HG03135 (cell line): Measurements from ENCODE around the gene ACBD6.
"Not testable (repeated sequence)": the region's sequence is repeated elsewhere in the genome, so short reads cannot be mapped to it uniquely, and the experiment has no call there.

ENCODE experiments used
- ATAC-seq: cut with Tn5 transposase; IDR thresholded peaks from one replicate; pipeline ENCODE4 v1.9.1; 2021; ENCODE audit warnings: mild to moderate bottlenecking, moderate library complexity; ENCODE audit not compliant: unreplicated experiment

The ACBD6 gene

DNA sequence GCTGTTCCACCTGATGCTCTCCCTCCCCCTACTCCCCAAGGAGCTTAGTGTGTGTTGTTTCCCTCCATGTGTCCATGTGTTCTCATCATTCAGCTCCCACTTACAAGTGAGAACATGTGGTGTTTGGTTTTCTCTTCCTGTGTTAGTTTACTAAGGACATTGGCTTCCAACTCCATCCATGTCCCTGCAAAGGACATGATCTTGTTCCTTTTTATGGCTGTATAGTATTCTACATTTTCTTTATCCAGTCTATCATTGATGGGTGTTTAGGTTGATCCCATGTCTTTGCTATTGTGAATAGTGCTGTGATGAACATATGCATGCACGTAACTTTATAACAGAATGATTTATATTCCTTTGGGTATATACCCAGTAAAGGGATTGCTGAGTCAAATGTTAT is 81.2 kb downstream of the ACBD6 start:
- not testable (repeated sequence) for ATAC-seq

DNA sequence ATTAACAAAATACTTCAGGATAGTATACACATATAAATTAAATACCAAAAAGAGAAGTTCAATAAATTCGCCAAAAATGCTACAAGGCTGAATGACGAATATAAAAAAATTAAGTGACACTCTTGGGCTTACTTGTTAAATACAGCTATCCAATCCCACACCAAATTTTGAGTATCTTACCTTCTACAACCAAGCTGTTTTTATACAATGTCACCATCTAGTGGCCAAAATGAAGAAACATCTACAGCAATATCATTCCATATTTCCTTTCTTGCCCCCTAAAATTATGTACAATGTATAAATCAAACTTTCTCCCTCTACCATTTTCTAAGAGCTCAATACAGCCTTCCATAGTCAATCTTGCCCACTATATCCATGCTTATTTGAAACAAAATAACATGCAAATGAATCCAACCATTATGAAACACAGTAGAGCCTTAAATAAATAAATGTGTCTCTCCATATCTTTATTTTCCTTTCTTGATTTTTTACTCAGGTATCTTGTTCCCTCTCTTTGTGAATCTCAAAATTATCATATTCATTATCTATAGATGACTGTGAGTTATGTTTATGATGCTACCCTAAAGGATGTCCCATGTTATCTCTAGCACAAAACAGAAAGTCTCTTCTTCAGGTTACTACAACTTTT is 86.3 kb downstream of the ACBD6 start:
- ATAC-seq = no peak

- no peak for ATAC-seq
These were observed 87.0 kb downstream of the ACBD6 start for GRCh38 chr1:180415236-180415848.

GRCh38 chr1:180412583-180412982 is 89.8 kb downstream of the ACBD6 start:
- ATAC-seq = no peak

DNA sequence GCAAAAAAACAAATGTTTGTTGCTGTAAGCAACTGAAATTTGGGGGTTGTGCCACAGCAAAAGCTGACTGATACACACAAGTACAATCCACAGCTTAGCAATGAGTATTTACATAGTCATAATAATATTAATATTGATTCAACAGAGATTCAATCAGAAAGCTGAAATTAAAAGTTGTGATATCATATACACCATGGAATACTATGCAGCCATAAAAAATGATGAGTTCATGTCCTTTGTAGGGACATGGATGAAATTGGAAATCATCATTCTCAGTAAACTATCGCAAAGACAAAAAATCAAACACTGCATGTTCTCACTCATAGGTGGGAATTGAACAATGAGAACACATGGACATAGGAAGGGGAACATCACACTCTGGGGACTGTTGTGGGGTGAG is 94.2 kb downstream of the ACBD6 start:
- ATAC-seq = not testable (repeated sequence)

DNA sequence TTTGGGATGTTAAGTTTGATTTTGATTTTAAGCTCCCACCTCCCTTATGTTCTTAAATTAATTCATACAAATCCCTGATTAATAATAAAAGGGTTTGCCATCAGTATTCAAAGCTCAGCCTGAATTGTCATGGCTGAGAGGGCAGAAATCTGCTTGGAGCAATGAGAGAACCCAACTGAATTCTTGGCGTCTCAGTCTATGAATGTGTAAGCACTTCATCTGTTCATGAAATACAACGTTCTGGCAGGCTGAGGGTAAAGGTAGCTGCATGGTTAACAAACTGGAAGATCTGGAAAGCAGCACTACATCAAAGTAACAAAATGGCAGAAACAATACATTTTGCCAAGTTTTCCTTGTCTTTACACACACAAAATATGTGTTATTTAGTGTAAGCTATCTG is 95.3 kb downstream of the ACBD6 start:
- ATAC-seq = no peak

GRCh38 chr1:180402551-180402950 is 99.8 kb downstream of the ACBD6 start:
- no peak for ATAC-seq

DNA sequence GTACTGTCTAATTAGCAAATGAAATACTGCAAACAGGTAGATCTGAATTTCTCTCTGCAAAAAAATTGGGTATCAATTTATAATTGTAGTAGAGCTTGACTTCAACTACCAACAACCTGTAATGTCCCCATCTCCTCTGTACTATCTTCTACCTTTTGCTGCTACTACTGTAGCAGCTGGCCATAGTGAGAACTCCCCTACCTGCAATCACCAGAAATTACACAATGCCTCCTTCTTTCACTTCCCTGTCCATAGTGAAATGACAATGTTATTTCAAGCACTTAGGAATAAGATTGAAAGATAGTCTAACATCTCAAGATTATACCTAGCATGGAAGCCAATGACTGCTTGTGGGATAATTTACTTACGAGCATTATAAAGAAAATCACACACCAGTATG is 100.4 kb downstream of the ACBD6 start:
- no peak for ATAC-seq

- no peak for ATAC-seq
These were observed 105.2 kb downstream of the ACBD6 start for GRCh38 chr1:180397175-180397574.

DNA sequence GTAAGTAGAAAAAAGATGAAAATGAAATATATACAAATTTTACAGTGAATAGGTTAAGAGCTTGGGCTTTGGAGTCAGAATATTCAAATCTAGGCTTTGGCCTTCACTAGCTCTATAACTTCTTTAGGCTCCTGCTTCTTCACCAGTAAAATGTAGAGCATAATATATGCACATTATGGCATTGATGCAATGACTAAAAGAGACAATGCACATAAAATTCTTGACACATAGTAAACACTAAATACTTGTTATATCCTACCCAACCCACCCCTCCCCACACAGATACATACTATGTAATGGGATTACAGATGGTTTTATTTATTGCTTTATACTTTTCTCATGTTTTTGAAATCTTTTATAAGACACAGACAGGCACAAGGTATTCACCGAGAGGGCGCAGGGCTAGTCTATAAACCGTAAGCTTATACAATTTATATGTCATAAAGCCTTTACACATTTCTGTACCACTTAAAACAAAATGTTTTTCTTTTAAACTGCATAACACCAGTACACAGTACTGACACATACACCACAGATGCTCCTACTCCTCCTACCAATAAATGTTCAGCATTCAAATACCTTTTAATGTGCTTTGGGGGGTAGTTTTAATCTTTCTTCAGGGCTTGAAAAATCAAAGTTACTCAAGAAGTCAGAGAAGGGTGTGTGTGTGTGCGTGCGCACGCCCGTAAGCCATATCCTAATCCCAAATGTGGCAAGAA is 109.8 kb downstream of the ACBD6 start:
- ATAC-seq = no peak

DNA sequence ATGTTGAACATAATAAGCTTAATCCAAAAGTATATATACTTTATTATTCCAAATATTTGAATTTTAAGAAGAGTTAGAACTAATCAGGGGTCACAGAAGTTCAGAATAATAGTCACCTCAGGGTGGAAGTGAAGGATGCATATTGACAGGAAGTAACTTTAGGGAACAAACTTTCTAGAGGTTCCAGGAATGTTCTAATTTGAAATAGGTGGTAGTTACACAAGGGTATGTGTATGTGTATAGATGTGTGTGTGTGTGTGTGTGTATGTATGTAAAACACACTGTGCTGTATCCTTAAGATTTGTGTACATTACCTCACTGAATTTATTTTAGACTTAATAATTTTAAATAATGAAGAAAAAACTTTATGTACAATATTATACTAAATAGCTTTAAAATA is 110.4 kb downstream of the ACBD6 start:
- no peak for ATAC-seq

DNA sequence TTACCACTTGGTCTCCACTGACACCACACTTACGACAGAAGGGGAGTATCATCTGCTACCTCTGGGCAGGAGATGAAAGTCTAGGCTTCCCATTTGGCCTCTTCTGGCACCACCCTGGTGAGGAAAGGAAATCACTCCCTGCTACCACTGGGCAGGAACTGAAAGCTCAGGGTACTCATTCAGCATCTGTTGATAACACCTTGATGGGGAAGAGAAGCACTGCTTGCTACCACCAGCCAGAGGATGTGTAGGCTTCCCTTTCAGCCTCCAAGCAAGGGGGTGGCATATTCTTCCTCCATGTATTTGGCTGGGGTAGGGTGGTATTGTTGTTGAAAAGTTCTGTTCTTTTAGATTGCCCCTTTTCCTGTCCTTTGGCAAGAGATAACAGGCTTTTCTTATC is 115.0 kb downstream of the ACBD6 start:
- ATAC-seq = no peak

DNA sequence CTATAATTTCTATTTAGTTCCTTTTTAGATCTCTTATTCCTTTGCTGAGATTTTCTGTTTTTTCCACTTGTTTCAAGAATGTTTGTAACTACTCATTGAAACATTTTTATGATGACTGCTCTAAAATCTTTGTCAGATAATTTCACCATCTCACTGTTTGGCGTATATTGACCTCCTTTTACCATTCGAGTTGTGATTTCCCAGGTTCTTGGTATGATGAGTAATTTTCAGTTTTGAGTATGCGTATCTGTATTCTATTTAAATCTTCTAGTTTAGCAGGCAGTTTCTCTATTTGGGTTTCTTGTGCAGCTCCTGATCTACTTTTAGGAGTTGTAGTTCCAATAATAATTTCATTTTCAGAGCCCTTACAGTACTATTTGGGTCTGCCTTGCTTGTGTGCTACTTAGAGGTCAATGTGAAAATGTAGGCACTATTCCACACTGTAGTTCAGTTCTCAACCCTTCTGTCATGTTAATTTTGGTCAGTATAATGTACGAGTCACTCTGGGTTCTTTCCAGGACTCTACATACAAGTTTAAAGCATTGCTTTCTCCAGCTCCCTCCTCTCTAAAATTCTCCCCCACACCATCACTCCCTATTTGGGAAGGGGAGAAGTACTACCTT is 115.5 kb downstream of the ACBD6 start:
- ATAC-seq = no peak

DNA sequence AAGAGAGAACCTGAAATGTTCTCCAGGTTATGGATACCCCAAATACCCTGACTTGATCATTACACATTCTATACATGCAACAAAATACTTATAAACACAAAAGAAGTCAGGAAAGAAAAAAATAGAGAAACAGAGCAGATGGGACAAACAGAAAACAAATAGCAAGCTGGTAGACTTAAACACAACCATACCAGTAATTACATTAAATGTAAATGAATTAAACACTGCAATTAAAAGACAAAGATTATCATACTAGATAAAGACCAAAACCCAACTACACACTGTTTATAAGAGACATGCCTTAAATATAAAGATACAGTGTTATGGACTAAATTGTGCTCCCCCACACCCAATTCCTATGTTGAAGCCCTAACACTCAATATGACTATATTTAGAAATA is 117.2 kb downstream of the ACBD6 start:
- no peak for ATAC-seq

DNA sequence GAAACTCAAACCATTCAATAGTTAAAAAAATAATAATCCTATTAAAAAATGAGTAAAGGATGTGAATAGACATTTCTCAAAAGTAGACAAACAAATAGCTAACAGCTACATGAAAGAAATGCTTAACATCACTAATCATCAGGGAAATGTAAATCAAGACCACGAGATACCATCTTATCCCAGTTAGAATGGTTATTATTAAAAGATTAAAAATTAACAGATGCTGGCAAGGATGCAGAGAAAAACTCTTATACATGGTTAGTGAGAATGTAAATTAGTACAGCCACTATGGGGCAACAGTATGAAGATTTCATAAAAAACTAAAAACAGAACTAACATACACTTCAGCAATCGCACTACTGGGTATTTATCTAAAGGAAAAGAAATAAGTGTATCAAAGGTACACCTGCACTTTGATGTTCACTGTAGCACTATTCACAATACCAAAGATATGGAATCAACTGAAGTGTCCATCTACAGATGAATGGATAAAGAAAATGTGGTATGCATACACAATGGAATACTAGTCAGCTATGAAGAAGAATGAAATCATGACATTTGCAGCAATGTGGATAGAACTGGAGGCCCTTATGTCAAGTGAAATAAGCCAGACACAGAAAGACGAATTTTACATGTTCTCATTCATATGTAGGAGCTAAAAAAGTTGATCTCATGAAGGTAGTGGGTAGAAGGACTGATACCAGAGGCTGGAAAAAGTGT is 117.9 kb downstream of the ACBD6 start:
- ATAC-seq = no peak

GRCh38 chr1:180382326-180383115 is 119.9 kb downstream of the ACBD6 start:
- ATAC-seq = no peak

DNA sequence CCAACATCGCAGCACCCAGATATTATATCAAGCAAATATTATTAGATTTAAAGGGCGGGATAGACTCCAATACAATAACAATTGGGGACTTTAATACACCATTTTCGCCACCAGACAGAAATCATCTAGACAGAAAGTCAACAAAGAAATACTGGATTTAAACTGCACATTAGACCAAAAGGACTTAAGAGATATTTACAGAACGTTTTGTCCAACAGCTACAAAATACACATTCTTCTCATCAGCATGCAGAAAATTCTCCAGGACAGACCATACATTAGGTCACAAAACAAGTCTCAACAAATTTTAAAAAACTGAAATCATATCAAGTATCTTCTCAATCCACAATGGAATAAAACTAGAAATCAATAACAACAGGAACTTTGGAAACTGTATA is 121.2 kb downstream of the ACBD6 start:
- no peak for ATAC-seq

- ATAC-seq = no peak
These were observed 121.9 kb downstream of the ACBD6 start for GRCh38 chr1:180380259-180381183.

GRCh38 chr1:180376800-180377199 is 125.6 kb downstream of the ACBD6 start:
- no peak for ATAC-seq
